HG02610 (cell line): ENCODE measurements around the gene UBE3C.

Source experiments
- ATAC-seq: cut with Tn5 transposase; IDR thresholded peaks from one replicate; pipeline ENCODE4 v1.9.1; 2021; ENCODE audit warnings: mild to moderate bottlenecking, moderate library complexity; ENCODE audit not compliant: unreplicated experiment

Gene UBE3C

GRCh38 chr7:157282141-157282801, 143.5 kb downstream of the UBE3C start:
- ATAC-seq = no peak

GRCh38 chr7:157284229-157285014, 145.7 kb downstream of the UBE3C start:
- ATAC-seq = no peak

GRCh38 chr7:157291404-157292080, 152.8 kb downstream of the UBE3C start:
- ATAC-seq = no peak

- ATAC-seq = no peak
Measured at GRCh38 chr7:157292258-157292657, 153.5 kb downstream of the UBE3C start.

GRCh38 chr7:157292770-157293412, 154.2 kb downstream of the UBE3C start:
- no peak for ATAC-seq

GRCh38 chr7:157293413-157293788, 154.7 kb downstream of the UBE3C start:
- no peak for ATAC-seq

- ATAC-seq = no peak
Measured at GRCh38 chr7:157294773-157295172, 156.0 kb downstream of the UBE3C start.

- no peak for ATAC-seq
Measured at GRCh38 chr7:157295338-157295737, 156.6 kb downstream of the UBE3C start.

GRCh38 chr7:157297185-157297584, 158.5 kb downstream of the UBE3C start:
- ATAC-seq = no peak

GRCh38 chr7:157299317-157299612, 160.5 kb downstream of the UBE3C start:
- no peak for ATAC-seq

- ATAC-seq = no peak
Measured at GRCh38 chr7:157299613-157300368, 161.1 kb downstream of the UBE3C start.

GRCh38 chr7:157300369-157300825, 161.7 kb downstream of the UBE3C start:
- no peak for ATAC-seq

- ATAC-seq = no peak
Measured at GRCh38 chr7:157301610-157302120, 162.9 kb downstream of the UBE3C start.

GRCh38 chr7:157306846-157307838, 168.4 kb downstream of the UBE3C start:
- no peak for ATAC-seq

- no peak for ATAC-seq
Measured at GRCh38 chr7:157309988-157310668, 171.4 kb downstream of the UBE3C start.

- ATAC-seq = no peak
Measured at GRCh38 chr7:157310676-157311185, 172.0 kb downstream of the UBE3C start.

- no peak for ATAC-seq
Measured at GRCh38 chr7:157312941-157313340, 174.2 kb downstream of the UBE3C start.

- ATAC-seq = no peak
Measured at GRCh38 chr7:157313645-157314044, 174.9 kb downstream of the UBE3C start.
